HT1080 (cell line): ENCODE measurements around the gene HMCN2. TPM values are rescaled to one million over a fixed set of nuclear protein-coding genes. Genes with fewer than 3 reads are reported as not detected.

Experiments
- DNase-seq: peaks from one replicate; pipeline ENCODE4 v3.0.0-alpha.2; 2015; ENCODE audit warnings: low read depth
- polyA plus RNA-seq, 2 experiments: library from polyadenylated mRNA; depleted of rRNA; stranded (reverse); fragments of >200 nt; gene quantifications; 2 replicates each; pipeline ENCODE4 v1.2.3, GENCODE V29; 2015
- total RNA-seq: library from RNA; depleted of rRNA; stranded (reverse); fragments of >200 nt; shearing (Covaris generic); gene quantifications from 2 replicates; pipeline ENCODE4 v1.2.3, GENCODE V29; 2014; rRNA removed

Gene HMCN2, protein sequence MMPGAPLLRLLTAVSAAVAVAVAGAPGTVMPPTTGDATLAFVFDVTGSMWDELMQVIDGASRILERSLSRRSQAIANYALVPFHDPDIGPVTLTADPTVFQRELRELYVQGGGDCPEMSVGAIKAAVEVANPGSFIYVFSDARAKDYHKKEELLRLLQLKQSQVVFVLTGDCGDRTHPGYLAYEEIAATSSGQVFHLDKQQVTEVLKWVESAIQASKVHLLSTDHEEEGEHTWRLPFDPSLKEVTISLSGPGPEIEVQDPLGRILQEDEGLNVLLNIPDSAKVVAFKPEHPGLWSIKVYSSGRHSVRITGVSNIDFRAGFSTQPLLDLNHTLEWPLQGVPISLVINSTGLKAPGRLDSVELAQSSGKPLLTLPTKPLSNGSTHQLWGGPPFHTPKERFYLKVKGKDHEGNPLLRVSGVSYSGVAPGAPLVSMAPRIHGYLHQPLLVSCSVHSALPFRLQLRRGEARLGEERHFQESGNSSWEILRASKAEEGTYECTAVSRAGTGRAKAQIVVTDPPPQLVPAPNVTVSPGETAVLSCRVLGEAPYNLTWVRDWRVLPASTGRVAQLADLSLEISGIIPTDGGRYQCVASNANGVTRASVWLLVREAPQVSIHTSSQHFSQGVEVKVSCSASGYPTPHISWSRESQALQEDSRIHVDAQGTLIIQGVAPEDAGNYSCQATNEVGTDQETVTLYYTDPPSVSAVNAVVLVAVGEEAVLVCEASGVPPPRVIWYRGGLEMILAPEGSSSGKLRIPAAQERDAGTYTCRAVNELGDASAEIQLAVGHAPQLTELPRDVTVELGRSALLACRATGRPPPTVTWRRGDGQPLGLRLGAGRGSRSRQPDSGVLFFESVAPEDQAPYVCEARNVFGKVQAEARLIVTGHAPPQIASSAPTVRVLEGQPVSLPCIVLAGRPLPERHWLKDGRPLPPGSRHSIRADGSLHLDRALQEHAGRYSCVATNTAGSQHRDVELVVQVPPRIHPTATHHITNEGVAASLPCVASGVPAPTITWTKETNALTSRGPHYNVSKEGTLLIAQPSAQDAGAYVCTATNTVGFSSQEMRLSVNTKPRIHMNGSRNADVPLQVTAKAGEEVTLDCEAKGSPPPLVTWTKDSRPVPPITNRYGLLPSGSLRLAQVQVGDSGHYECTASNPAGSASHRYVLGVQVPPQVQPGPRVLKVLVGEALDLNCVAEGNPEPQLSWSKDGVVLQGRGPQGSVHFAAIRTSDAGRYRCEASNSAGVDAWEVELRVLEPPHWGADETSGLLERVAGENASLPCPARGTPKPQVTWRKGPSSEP (N-terminal part only)
- 0.23 and 0.48 TPM in 2 replicates for total RNA-seq
- 0.67 and 0.72 TPM in 2 replicates for polyA plus RNA-seq (2015; cell fraction: cytosol; rRNA removed)
- 1.5 TPM in 2 replicates for polyA plus RNA-seq (2015; cell fraction: nucleus; rRNA removed)

DNA sequence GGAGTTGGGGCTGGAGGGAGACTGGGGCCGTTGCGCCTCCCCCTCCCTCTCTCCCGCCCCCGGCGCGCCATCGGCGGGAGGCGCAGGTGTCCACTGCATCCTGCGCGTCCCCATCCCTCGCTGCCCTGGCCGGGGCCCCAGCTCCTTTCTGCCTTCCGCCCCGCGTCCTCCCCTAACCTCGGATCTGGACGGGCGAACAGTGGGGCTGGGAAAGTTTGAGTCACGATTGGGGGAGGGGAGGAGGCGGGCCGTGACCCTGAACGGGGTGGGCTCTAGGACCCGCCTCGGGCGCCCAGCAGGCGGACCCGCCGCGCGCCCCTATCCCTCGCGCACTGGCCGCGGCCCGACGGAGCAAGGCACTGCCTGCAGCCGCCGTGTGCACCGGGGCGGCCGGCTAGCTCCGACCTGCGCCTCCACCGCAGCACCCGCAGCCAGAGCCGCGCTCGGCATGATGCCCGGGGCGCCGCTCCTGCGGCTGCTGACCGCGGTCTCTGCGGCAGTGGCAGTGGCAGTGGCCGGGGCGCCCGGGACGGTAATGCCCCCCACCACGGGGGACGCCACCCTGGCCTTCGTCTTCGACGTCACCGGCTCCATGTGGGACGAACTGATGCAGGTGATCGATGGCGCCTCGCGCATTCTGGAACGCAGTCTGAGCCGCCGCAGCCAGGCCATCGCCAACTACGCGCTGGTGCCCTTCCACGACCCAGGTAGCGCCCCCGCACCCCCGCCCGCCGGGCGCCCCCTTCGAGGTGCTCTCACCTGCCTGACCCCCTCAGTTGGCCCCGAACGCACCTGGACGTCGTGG is at the start of gene HMCN2:
Gene HMCN2 (plus strand): TSS at position 330 of the 805 bp plus-strand sequence. CDS start 119 bp downstream, at position 449.
- DNase-seq, result no peak

DNA sequence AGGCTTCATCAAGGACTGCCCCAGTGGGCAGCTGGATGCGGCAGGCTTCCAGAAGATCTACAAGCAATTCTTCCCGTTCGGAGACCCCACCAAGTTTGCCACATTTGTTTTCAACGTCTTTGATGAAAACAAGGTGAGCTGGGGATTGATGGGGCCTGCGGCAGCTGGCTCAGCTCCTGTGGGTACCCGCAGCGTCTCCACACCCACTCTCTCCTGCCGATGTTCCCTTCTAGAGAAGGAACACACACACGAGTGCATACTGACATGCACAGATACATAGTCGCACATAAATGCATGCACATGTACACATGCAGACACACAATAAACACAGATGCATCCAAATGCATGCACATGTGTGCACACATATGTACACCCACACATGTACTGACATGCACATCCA is 47.7 kb upstream of the HMCN2 start:
- no peak for DNase-seq

DNA sequence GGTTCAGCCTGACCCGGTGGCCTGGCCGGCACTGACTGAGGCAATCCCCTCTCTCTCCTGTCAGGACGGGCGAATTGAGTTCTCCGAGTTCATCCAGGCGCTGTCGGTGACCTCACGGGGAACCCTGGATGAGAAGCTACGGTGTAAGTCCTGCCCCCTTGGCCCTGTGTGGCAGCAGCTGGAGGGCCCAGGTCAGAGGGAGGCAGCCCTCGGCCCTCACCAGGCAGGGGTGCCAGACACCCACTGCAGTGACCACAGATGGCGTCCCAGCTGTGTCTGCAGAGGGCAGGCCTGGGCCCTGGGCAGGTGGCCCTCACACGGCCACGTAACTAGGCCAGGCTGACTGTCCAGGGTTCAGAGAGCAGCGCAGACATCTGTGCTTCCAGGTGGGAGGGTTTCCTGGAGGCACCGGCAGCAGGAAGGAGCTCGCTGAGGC is 45.9 kb upstream of the HMCN2 start:
- no peak for DNase-seq

GRCh38 chr9:130220352-130220751 is 45.2 kb upstream of the HMCN2 start:
- DNase-seq, result no peak

DNA sequence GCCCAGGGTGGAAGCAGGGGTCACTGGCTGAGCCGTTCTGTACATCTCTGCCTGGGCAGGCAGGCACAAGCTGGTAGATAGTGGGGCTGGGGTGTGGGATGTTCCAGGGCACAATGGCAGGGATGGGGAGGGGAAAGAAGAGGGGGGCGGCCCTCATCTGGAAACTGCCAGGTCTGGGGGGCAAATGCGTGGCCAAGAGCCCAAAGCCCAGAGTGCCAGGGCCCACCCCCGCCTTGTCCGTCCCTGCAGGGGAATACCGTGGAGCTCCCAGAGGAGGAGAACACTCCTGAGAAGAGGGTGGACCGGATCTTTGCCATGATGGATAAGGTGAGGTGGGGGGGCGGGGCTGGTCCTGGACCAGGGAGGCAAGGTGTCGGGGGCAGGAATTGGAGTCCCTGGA is 42.7 kb upstream of the HMCN2 start:
- no peak for DNase-seq

GRCh38 chr9:130225071-130225470 is 40.5 kb upstream of the HMCN2 start:
- DNase-seq, result no peak

- DNase-seq, result no peak
Observed at GRCh38 chr9:130225586-130225985, 40.0 kb upstream of the HMCN2 start.

DNA sequence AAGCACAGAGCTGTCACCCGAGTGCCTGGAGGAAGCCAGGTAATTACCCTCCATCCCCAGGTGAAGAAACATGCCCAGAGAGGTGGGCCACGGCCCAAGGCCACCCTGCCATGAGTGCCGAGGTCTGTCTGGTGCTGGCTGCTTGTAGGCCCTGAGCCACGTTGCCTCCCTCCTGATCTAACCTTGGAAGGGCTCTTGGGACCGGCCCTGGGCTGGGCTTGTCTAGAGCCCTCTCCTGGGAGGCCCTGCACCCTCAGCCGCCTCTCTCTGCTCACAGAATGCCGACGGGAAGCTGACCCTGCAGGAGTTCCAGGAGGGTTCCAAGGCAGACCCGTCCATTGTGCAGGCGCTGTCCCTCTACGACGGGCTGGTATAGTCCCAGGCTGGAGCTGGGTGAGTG is 39.4 kb upstream of the HMCN2 start:
- no peak for DNase-seq

DNA sequence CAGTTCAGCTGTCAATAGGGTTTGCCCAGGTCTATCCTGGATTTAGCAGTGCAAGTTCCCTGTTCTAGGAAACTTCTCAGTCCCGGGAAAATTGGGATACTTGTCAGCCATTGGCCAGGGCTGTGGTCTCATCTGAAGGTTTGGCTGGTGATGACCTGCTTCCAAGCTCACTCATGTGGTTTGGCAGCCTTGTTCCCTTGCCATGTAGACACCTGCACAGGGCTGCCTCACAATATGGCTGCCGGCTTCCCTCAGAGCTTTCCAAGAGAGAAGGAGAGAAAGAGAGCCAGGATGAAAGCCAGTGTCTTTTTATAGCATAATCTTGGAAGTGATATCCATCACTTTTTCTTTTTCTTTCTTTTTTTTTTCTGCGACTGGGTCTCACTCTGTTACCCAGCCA is 37.7 kb upstream of the HMCN2 start:
- DNase-seq, result no peak

- DNase-seq, result no peak
Observed at GRCh38 chr9:130229759-130230158, 35.8 kb upstream of the HMCN2 start.

GRCh38 chr9:130230631-130231030 is 34.9 kb upstream of the HMCN2 start:
- DNase-seq, result no peak

GRCh38 chr9:130232899-130233586 is 32.5 kb upstream of the HMCN2 start:
- DNase-seq, result no peak

DNA sequence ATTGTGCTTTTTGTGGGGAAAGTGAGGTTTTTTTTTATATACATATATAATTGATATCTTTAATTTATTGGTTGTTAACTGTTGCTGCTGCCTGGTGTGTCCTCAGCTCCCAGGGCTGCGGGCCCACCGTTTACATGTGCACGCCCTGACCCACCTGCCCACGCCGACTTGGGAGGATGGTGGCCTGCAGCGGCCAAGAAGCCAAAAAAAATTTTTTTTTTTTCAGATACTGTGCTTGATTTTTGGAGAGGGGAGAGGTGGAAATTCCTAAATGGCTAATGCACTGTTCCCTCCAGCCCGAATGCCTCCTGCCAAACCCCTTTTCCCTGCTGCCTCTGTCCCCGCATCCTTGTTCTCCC is 32.0 kb upstream of the HMCN2 start:
- DNase-seq, result no peak

DNA sequence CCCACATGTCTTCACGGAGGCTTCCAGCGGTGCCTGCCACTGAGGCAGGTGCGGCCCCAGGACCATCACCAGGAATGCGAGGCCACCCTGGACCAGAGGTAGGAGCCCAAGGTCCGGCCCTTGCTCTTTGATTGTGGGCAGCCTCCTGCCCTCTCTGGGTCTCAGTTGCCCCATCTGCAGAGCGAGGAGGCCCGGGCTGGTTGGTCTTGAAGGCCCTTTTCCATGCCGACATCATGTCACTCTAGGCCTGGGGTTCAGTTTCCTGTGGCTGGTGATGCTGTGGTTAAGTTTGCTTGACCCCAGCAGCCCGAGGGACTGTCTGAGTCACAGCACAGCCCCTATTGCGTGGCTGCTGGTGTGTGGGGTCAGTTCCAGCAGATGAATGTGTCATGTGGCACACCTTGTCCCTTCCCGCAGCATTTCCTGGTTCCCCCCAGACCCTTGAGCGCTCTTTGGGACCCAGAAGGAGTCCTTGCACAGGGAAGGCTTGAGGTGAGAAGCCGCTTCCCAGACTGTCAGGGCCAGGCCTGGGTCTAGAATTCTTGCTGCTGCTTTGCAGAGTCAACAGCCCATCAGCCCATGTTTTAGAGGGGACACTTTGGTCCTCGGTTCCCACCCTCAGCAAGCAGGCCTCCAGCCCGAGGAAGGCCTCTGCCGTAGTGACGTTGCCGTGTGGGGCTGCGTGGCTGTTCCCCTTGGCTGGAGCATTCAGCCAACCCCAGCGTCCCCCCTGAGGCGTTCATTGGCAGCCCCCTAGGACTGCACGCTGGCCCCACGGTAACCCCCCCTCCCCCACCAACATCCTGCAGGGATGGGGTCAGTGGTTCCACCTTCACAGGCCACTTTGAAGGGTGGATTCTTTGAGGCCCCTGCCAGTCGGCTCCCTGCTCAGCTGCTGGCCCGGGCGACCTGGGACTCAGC is 31.0 kb upstream of the HMCN2 start:
- peak; percentile 61 for DNase-seq

DNA sequence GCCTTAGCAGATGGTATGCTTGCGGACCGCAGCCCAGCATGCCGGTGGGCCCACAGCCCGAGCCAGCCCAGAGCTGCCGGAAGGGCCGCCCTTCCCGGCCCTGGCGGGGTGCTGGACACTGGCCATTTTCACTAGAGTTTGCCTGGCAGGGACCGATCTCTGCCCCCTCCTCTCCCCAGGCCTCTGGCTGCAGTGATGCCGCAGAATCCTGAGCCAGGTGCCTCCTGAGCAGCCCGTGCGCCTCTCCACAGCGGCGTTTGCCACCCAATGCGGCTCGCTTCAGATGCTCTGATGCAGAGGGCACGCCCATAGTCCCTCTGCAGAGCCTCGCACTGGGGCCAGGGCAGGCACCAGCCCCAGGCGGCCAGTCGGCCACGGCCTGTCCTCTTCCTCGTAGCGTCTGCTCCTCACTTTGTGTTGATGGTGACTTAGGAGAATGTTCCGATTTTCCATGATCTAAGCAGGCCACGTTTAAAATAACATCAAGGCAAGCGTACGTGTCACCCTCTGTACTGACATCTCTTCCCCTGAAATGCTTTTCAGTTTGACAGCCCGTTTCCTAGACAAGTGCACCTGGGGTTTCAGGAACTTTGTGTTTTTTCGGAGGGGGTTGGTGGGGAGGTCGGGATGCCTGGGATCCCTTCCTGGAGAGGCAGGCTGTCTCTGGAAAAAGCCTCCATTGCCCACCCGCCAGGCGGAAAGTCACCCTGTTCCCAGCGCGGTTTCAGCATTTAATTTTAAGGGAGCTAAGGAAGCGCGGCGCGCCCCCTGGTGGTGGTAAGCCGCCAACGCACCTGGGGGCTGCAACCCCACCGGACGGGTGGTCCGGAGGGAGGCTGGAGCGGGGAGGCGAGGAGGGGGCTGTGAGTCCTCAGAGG is 29.8 kb upstream of the HMCN2 start:
- DNase-seq, result peak; percentile 53

DNA sequence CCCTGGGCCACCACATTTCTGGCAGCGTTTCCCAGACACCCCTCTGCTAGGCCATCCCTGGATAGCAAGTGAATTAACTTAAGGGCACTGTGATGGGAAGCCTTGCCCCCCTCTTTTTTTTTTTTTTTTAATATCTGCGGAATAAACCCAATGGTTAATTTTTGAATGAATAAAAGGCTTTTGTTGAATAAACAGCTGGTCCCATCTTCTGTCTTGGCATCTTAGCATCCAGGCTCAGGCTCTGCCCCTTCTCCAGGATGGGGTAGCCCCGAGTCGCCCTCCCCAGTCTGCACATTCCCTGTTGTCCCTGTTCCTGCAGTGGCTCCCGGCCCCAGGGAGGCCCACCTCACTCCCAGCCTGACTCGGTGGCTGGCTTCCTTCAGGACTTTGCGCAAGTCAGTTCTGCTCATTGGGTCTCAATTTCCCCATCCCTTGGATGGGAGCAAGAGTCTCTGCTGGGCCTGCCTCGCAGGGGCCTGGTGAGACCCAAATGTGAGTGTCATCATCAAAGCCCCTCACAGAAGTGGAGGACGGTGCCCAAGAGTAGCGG is 29.0 kb upstream of the HMCN2 start:
- no peak for DNase-seq

GRCh38 chr9:130237076-130237475 is 28.5 kb upstream of the HMCN2 start:
- DNase-seq, result no peak
